BLaER1 treated with 17β-estradiol and CSF1 and Interleukin-3, amounts not matched to agents 10 nM and 100 nM (cell line): ENCODE measurements around the gene SHBG.

ENCODE experiments used
- H3K27ac ChIP-seq, 11 experiments: shearing (Covaris generic); formaldehyde crosslinking; 2 replicates each; pipeline ENCODE4 v1.8.1; 2022
- H3K27me3 ChIP-seq, 11 experiments: shearing (Covaris generic); formaldehyde crosslinking; 2 replicates each; pipeline ENCODE4 v1.8.1; 2022
- H3K36me3 ChIP-seq, 11 experiments: shearing (Covaris generic); formaldehyde crosslinking; 2 replicates each; pipeline ENCODE4 v1.8.1; 2022
- H3K4me1 ChIP-seq, 10 experiments: shearing (Covaris generic); formaldehyde crosslinking; 2 replicates each; pipeline ENCODE4 v1.8.1; 2022
- H3K4me2 ChIP-seq, 11 experiments: shearing (Covaris generic); formaldehyde crosslinking; 2 replicates each; pipeline ENCODE4 v1.8.1; 2022
- H3K4me3 ChIP-seq, 10 experiments: shearing (Covaris generic); formaldehyde crosslinking; 2 replicates each; pipeline ENCODE4 v1.8.1; 2022
- H3K9ac ChIP-seq, 11 experiments: shearing (Covaris generic); formaldehyde crosslinking; 2 replicates each; pipeline ENCODE4 v1.8.1; 2022
- H3K9me3 ChIP-seq, 11 experiments: shearing (Covaris generic); formaldehyde crosslinking; replicated peaks in 1 of 11; 2 replicates each; pipeline ENCODE4 v1.8.1; 2022
- H4K20me1 ChIP-seq, 11 experiments: shearing (Covaris generic); formaldehyde crosslinking; 2 replicates each; pipeline ENCODE4 v1.8.1; 2022
- Cebpa-rat ChIP-seq, 11 experiments: shearing (Covaris generic); IDR thresholded peaks; 2 replicates each; pipeline ENCODE4 v1.8.1; 2022

SHBG gene, protein sequence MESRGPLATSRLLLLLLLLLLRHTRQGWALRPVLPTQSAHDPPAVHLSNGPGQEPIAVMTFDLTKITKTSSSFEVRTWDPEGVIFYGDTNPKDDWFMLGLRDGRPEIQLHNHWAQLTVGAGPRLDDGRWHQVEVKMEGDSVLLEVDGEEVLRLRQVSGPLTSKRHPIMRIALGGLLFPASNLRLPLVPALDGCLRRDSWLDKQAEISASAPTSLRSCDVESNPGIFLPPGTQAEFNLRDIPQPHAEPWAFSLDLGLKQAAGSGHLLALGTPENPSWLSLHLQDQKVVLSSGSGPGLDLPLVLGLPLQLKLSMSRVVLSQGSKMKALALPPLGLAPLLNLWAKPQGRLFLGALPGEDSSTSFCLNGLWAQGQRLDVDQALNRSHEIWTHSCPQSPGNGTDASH

DNA sequence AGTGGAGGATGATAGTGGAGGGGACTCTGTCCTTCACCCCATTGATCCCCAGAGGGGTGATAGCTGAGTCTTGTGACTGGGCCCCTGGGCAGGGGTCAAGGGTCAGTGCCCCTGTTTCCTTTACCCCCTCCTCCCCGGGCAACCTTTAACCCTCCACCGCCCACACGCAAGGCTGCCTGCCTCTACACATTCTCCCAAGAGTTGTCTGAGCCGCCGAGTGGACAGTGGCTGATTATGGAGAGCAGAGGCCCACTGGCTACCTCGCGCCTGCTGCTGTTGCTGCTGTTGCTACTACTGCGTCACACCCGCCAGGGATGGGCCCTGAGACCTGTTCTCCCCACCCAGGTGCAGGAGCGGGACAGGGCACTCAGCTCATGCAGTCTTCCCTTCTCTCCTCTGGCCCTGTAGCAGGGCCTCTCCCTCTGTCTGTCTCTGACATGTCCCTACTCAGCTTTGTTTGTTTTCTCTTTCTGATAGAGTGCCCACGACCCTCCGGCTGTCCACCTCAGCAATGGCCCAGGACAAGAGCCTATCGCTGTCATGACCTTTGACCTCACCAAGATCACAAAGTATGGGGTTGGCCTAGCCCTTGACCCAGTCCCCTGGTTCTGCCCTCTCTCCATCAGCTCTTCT, at the start of gene SHBG:
SHBG (plus strand) TSS at position 197 of the 633 bp plus-strand sequence; CDS start at position 235, 38 bp downstream.
- TF ChIP-seq Cebpa-rat (IDR thresholded peaks at IDR 0.05) = no peak
- Histone ChIP-seq H3K27ac (no peak within 1 kb of the TSS; a peak in 1 of 22 replicates), H3K4me2 (no peak within 1 kb of the TSS), H4K20me1 (peaks cover 0 to 9% (median 0%) of the 10 kb centered on the region in 11 experiments; a peak in 7 of 22 replicates), H3K27me3 (no peaks in the 10 kb centered on the region), H3K9ac (peak within 1 kb of the TSS in 2 of 11 experiments; percentile 23 to 36; a peak in 1 of 22 replicates), H3K9me3 (no peaks in the 10 kb centered on the region), H3K36me3 (peaks cover 0 to 15% (median 8%) of the 10 kb centered on the region in 11 experiments; a peak in 10 of 22 replicates), H3K4me3 (no peak within 1 kb of the TSS), H3K4me1 (peaks cover 9 to 25% (median 22%) of the 10 kb centered on the region in 10 experiments)

GRCh38 chr17:7580604-7581575, 49.0 kb upstream of the SHBG start:
- Histone ChIP-seq H3K36me3 (peaks cover 36 to 61% (median 58%) of the 10 kb centered on the region in 11 experiments), H3K4me3 (peak overlapping the region in 9 of 10 experiments; percentile 22 to 100 (median 75); a peak in 17 of 20 replicates), H3K9me3 (no peaks in the 10 kb centered on the region), H4K20me1 (peaks cover 33 to 58% (median 34%) of the 10 kb centered on the region in 11 experiments), H3K27me3 (no peaks in the 10 kb centered on the region), H3K27ac (peak overlapping the region; percentile 97 to 100 (median 100)), H3K4me2 (peak overlapping the region; percentile 81 to 100 (median 98)), H3K4me1 (peaks cover 63 to 94% (median 91%) of the 10 kb centered on the region in 10 experiments), H3K9ac (peak overlapping the region; percentile 95 to 100 (median 100))
- no peak for TF ChIP-seq Cebpa-rat (IDR thresholded peaks at IDR 0.05)

DNA sequence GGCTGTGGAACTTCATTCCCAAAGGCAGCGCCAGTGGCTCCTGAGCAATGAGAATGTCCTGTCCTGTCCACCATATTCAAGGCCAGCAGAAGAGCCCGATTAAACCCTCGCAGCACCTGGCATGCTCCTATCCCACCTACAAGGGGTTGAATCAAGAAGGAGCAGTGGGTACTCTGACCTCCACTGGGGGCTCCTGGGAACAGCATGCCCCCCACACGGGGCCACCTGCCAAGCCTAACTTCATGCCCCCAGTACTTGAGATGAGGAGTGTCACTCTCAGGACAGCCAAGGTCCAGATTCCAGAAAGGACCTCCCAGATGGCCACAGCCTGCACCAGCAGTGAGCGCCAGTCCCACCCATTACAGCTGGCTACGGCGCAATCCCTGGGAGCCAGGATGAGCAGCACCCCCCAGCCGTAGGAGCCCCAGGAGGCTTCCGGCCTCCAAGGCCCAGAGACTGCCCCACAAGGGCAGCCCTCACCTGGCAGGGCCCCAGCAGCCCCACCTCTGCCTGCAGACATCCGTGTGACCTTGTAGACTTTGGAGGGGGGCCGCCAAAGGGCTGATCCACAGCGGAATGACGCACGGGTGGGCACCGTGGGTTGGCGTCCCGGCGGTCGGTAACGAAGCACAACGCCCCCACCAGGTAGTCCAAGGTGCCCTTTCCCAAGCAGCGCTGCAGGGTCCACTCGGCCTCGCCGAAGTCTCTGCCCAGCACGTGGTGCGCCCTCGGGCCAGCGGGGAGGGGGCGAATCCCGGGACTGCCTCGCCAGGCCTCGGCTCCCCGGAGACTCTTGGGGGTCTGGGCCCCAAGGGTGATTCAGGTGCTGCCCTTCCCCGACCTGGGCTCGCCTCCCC, 47.3 kb upstream of the SHBG start:
- peak overlapping the region; percentile 64 to 100 (median 74) for H3K4me3 ChIP-seq
- no peaks in the 10 kb centered on the region for H3K9me3 ChIP-seq
- peaks cover 26 to 61% (median 53%) of the 10 kb centered on the region in 11 experiments for H3K36me3 ChIP-seq
- H3K4me1 ChIP-seq = peaks cover 62 to 92% (median 90%) of the 10 kb centered on the region in 10 experiments
- H4K20me1 ChIP-seq = peaks cover 16 to 41% (median 16%) of the 10 kb centered on the region in 11 experiments
- no peaks in the 10 kb centered on the region for H3K27me3 ChIP-seq
- TF ChIP-seq Cebpa-rat (IDR thresholded peaks at IDR 0.05) = no peak
- peak overlapping the region; percentile 97 to 100 (median 100) for H3K27ac ChIP-seq
- peak overlapping the region; percentile 95 to 100 (median 100) for H3K9ac ChIP-seq
- peak overlapping the region; percentile 81 to 100 (median 98) for H3K4me2 ChIP-seq

DNA sequence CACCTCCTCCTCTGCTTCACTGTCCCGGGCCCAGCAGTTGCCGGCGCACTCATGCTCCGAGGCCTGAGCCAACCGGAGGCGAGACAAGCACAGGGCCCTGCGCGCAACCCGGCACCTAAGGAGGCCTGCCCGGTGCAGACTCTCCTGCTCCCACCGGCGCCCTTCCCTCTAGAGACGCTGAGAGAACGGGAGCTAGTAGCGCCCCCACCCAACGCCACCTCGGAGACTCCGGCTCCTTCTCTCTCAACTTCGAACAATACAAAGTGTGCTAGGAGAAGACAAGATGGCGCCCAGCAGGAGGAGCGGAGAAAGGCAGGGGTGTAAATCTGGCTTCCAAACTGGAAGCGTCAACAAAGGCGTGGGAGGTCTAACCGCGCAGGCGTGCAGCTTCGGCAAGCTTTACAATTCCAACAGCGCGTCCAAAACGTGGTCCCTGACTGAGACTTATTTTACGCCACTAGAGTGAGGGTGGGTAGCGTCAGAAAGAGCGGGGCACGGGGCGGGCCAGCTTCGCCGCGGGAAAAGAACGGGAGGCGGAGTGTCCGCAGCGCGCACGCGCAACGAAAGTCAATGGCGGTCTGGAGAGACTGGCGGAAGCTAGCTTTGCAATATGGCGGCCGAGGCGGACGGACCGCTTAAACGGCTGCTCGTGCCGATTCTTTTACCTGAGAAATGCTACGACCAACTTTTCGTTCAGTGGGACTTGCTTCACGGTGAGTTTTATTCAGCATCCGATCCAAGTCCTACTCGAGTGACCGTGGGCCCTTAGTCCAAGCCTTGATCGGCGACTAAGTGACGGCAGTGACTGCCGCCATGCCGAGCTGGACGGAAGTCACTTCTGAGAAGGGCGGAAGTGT, 46.5 kb upstream of the SHBG start, which contains the start of gene MPDU1:
MPDU1 (plus strand) TSS at position 600 of the 857 bp plus-strand sequence; CDS start at position 611, 11 bp downstream.
- Histone ChIP-seq H3K9me3 (no peaks in the 10 kb centered on the region), H3K9ac (peak within 1 kb of the TSS; percentile 95 to 100 (median 100)), H3K4me2 (peak within 1 kb of the TSS; percentile 94 to 100 (median 98)), H3K27ac (peak within 1 kb of the TSS; percentile 97 to 100 (median 100)), H3K36me3 (peaks cover 26 to 61% (median 53%) of the 10 kb centered on the region in 11 experiments), H4K20me1 (peaks cover 7 to 41% (median 9%) of the 10 kb centered on the region in 11 experiments; a peak in 20 of 22 replicates), H3K4me1 (peaks cover 62 to 92% (median 88%) of the 10 kb centered on the region in 10 experiments), H3K4me3 (peak within 1 kb of the TSS; percentile 64 to 100 (median 74)), H3K27me3 (no peaks in the 10 kb centered on the region)
- TF ChIP-seq Cebpa-rat (IDR thresholded peaks at IDR 0.05) = no peak

DNA sequence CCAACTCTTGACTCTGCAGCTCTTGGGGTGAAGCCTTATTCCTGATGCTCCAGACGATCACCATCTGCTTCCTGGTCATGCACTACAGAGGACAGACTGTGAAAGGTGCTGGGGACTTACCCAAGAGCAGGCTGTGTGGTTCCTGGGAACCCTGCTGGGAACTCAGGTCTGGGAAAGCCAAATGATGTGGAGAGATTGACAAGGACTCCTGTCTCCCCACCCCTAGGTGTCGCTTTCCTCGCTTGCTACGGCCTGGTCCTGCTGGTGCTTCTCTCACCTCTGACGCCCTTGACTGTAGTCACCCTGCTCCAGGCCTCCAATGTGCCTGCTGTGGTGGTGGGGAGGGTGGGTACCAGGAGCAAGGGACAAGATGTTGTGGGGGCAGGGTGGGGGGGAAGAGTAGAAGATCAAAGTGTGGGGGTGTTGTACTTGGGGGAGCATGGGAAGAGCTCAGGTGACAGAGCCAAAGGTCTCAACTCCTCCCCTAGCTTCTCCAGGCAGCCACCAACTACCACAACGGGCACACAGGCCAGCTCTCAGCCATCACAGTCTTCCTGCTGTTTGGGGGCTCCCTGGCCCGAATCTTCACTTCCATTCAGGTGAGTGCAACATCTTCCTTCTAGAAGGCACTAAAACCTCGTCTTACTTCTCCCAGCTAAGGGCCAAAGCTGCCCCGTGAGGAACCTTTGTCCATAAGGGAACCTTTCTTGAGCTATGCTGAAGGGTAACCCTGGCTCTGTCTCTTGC, 43.1 kb upstream of the SHBG start:
- H3K9me3 ChIP-seq = no peaks in the 10 kb centered on the region
- H3K27ac ChIP-seq = peak overlapping the region in 10 of 11 experiments; percentile 8 to 55 (median 46); a peak in 13 of 22 replicates
- peak overlapping the region in 10 of 11 experiments; percentile 17 to 100 (median 48); a peak in 18 of 22 replicates for H3K4me2 ChIP-seq
- no peaks in the 10 kb centered on the region for H3K27me3 ChIP-seq
- no peak for TF ChIP-seq Cebpa-rat (IDR thresholded peaks at IDR 0.05)
- H3K4me3 ChIP-seq = no peak overlapping the region
- peak overlapping the region in 10 of 11 experiments; percentile 33 to 60 (median 53); a peak in 14 of 22 replicates for H3K9ac ChIP-seq
- peaks cover 0 to 43% (median 12%) of the 10 kb centered on the region in 11 experiments; a peak in 14 of 22 replicates for H4K20me1 ChIP-seq
- H3K4me1 ChIP-seq = peaks cover 50 to 77% (median 69%) of the 10 kb centered on the region in 10 experiments
- peaks cover 30 to 71% (median 60%) of the 10 kb centered on the region in 11 experiments for H3K36me3 ChIP-seq
